Sigmoid colon (tissue), 7 donors: ENCODE measurements around the gene MYH9. TPM values are rescaled to one million over a fixed set of nuclear protein-coding genes. Genes with fewer than 3 reads are reported as not detected.

Experiments used
- DNase-seq: peaks from one replicate; pipeline ENCODE4 v3.0.0-alpha.2; 2019
- H3K27ac ChIP-seq, 4 donors: fragments of 200-600 bp; sonication (generic); one replicate each; pipeline ENCODE4 v1.5.1; 2016 to 2019; ENCODE audit warnings: mild to moderate bottlenecking in 1 of 4
- H3K27me3 ChIP-seq, 3 donors: fragments of 200-600 bp; sonication (generic); one replicate each; pipeline ENCODE4 v1.5.1; 2019; ENCODE audit warnings: mild to moderate bottlenecking in 1 of 3
- H3K36me3 ChIP-seq, 4 donors: fragments of 200-600 bp; sonication (generic); one replicate each; pipeline ENCODE4 v1.5.1; 2016 to 2019
- H3K4me1 ChIP-seq, 4 donors: fragments of 200-600 bp; sonication (generic); one replicate each; pipeline ENCODE4 v1.5.1; 2017 to 2019
- H3K4me3 ChIP-seq, 4 donors: fragments of 200-600 bp; sonication (generic); one replicate each; pipeline ENCODE4 v1.5.1; 2017 to 2019; ENCODE audit warnings: mild to moderate bottlenecking in 2 of 4, moderate library complexity in 1 of 4
- H3K9me3 ChIP-seq, 4 donors: fragments of 200-600 bp in 3 of 4; sonication (generic) in 3 of 4; one replicate each; pipeline versions ENCODE4 v1.5.1 to v1.6.1; 2013 to 2019
- CTCF ChIP-seq, 4 experiments: fragments of 450-650 bp in 3 of 4; fragments of 200-600 bp in 1 of 4; IDR thresholded peaks; one replicate each; pipeline ENCODE4 v1.5.1; 2016 to 2019; ENCODE audit warnings: antibody characterized with exemption in 4 of 4, mild to moderate bottlenecking in 3 of 4, moderate library complexity in 2 of 4
- EP300 ChIP-seq, 4 donors: sonication (generic); formaldehyde crosslinking; IDR thresholded peaks; one replicate each; pipeline ENCODE4 v1.6.1; 2017; ENCODE audit warnings: antibody characterized with exemption in 4 of 4
- POLR2A ChIP-seq, 2 donors: fragments of 450-650 bp; IDR thresholded peaks; one replicate each; pipeline ENCODE4 v1.6.1; 2016; ENCODE audit warnings: antibody characterized with exemption in 2 of 2, mild to moderate bottlenecking in 2 of 2, moderate library complexity in 2 of 2
- POLR2AphosphoS5 ChIP-seq, 4 donors: sonication (generic); formaldehyde crosslinking; IDR thresholded peaks; one replicate each; pipeline ENCODE4 v1.6.1; 2017; ENCODE audit warnings: antibody characterized with exemption in 4 of 4
- WGBS, 2 donors: extraction: QIAGEN DNeasy Blood & Tissue Kit; methylation state at CpG; one replicate each; pipeline ENCODE4 v1.1.7; 2013; 5-methylcytosine and 5-hydroxymethylcytosine counted together
- intact Hi-C: fragments of 100-400 bp; cut with DNase I; formaldehyde crosslinking; loops from one replicate; pipeline ENCODE4 v1.15.1; 2023
- polyA plus RNA-seq, 3 donors: library from polyadenylated mRNA; stranded (reverse); fragments of 200-250 nt; gene quantifications; one replicate each; pipeline ENCODE4 v1.2.3, GENCODE V29; 2013
- total RNA-seq, 4 donors: library from RNA; depleted of rRNA; stranded (reverse); fragments of >200 nt; gene quantifications; one replicate each; pipeline ENCODE4 v1.1.0, GENCODE V29; 2016
- donor health status: healthy with polysubstance abuse.
- donor health status: Bipolar disorder and iron deficiency.
- donor health status: healthy.

Gene MYH9
- total and polyA plus RNA-seq, 7 donors = 63.7 to 307 (median 182) TPM

- TF ChIP-seq POLR2AphosphoS5 (IDR thresholded peaks at IDR 0.05) = peak in 1 of 4 donors; percentile 2
- no peak for TF ChIP-seq EP300 (IDR thresholded peaks at IDR 0.05)
- Histone ChIP-seq H3K9me3 (no peaks in the 10 kb centered on the region), H3K4me3 (peak overlapping the region in 3 of 4 donors; percentile 18 to 30 (median 26)), H3K27me3 (no peaks in the 10 kb centered on the region), H3K4me1 (peaks cover 3 to 100% (median 100%) of the 10 kb centered on the region in 4 donors), H3K36me3 (peaks cover 0 to 5% (median 2%) of the 10 kb centered on the region in 4 donors), H3K27ac (peak overlapping the region; percentile 98 to 100 (median 100))
- intact Hi-C loops = no loop called here
- no peak for DNase-seq
- WGBS, 2 donors = 71 to 72% methylated on average over 11 of the region's 11 CpGs
Observed at GRCh38 chr22:36367066-36367465, 20.7 kb downstream of the MYH9 start.

GRCh38 chr22:36366291-36366708 lies 21.5 kb downstream of the MYH9 start:
- Histone ChIP-seq H3K27ac (peak overlapping the region; percentile 98 to 100 (median 100)), H3K4me3 (peak overlapping the region in 2 of 4 donors; percentile 26 to 30), H3K36me3 (peaks cover 0 to 5% (median 2%) of the 10 kb centered on the region in 4 donors), H3K4me1 (peaks cover 3 to 100% (median 100%) of the 10 kb centered on the region in 4 donors), H3K27me3 (no peaks in the 10 kb centered on the region), H3K9me3 (no peaks in the 10 kb centered on the region)
- 55 to 57% methylated on average over 10 of the region's 10 CpGs for WGBS, 2 donors
- TF ChIP-seq CTCF (IDR thresholded peaks at IDR 0.05) (no peak), POLR2A (IDR thresholded peaks at IDR 0.05) (no peak), EP300 (IDR thresholded peaks at IDR 0.05) (peak in 1 of 4 donors; percentile 98), POLR2AphosphoS5 (IDR thresholded peaks at IDR 0.05) (peak; percentile 54 to 87 (median 60))
- intact Hi-C loops = no loop called here
- DNase-seq = peak; percentile 90

- H3K9me3 ChIP-seq = no peaks in the 10 kb centered on the region
- peaks cover 3 to 100% (median 100%) of the 10 kb centered on the region in 4 donors for H3K4me1 ChIP-seq
- H3K4me3 ChIP-seq = peak overlapping the region in 2 of 4 donors; percentile 4 to 15
- peaks cover 0 to 5% (median 2%) of the 10 kb centered on the region in 4 donors for H3K36me3 ChIP-seq
- H3K27me3 ChIP-seq = no peaks in the 10 kb centered on the region
- TF ChIP-seq EP300 (IDR thresholded peaks at IDR 0.05) = peak in 2 of 4 donors; percentile 42 to 85
- no peak for TF ChIP-seq CTCF (IDR thresholded peaks at IDR 0.05)
- peak; percentile 26 to 80 (median 54) for TF ChIP-seq POLR2AphosphoS5 (IDR thresholded peaks at IDR 0.05)
- DNase-seq = peak; percentile 90
- intact Hi-C loops = no loop called here
- H3K27ac ChIP-seq = peak overlapping the region; percentile 98 to 100 (median 100)
- 22 to 30% methylated on average over 9 of the region's 9 CpGs for WGBS, 2 donors
Observed at GRCh38 chr22:36365020-36365411, 22.8 kb downstream of the MYH9 start.

GRCh38 chr22:36364255-36365019 lies 23.3 kb downstream of the MYH9 start:
- Histone ChIP-seq H3K36me3 (peaks cover 0 to 5% (median 2%) of the 10 kb centered on the region in 4 donors), H3K4me1 (peaks cover 3 to 100% (median 100%) of the 10 kb centered on the region in 4 donors), H3K9me3 (no peaks in the 10 kb centered on the region), H3K27me3 (no peaks in the 10 kb centered on the region), H3K27ac (peak overlapping the region; percentile 98 to 100 (median 100)), H3K4me3 (peak overlapping the region in 1 of 4 donors; percentile 4)
- DNase-seq = no peak
- 74 to 76% methylated on average over 7 of the region's 7 CpGs for WGBS, 2 donors
- no peak for TF ChIP-seq CTCF (IDR thresholded peaks at IDR 0.05)
- peak; percentile 33 to 73 (median 48) for TF ChIP-seq POLR2AphosphoS5 (IDR thresholded peaks at IDR 0.05)
- TF ChIP-seq EP300 (IDR thresholded peaks at IDR 0.05) = peak; percentile 34 to 79 (median 48)
- TF ChIP-seq POLR2A (IDR thresholded peaks at IDR 0.05) = no peak
- intact Hi-C loops = no loop called here

- WGBS, 2 donors = 22 to 63% methylated on average over 4 of the region's 4 CpGs
- no peak for DNase-seq
- peaks cover 0 to 5% (median 2%) of the 10 kb centered on the region in 4 donors for H3K36me3 ChIP-seq
- H3K27ac ChIP-seq = peak overlapping the region; percentile 98 to 100 (median 100)
- no peaks in the 10 kb centered on the region for H3K9me3 ChIP-seq
- no peaks in the 10 kb centered on the region for H3K27me3 ChIP-seq
- H3K4me3 ChIP-seq = no peak overlapping the region
- peak in 1 of 4 donors; percentile 7 for TF ChIP-seq POLR2AphosphoS5 (IDR thresholded peaks at IDR 0.05)
- TF ChIP-seq CTCF (IDR thresholded peaks at IDR 0.05) = no peak
- intact Hi-C loops = no loop called here
- H3K4me1 ChIP-seq = peaks cover 3 to 100% (median 100%) of the 10 kb centered on the region in 4 donors
Observed at GRCh38 chr22:36363349-36363981, 24.3 kb downstream of the MYH9 start.
